HG02759 (cell line): ENCODE measurements around the gene TXNDC15.

ENCODE experiments used
- ATAC-seq: cut with Tn5 transposase; IDR thresholded peaks from one replicate; pipeline ENCODE4 v1.9.1; 2021; ENCODE audit warnings: mild to moderate bottlenecking, moderate library complexity; ENCODE audit not compliant: unreplicated experiment

TXNDC15 gene

GRCh38 chr5:134917070-134917815, 43.1 kb downstream of the TXNDC15 start:
- ATAC-seq = no peak

GRCh38 chr5:134918861-134919260, 44.7 kb downstream of the TXNDC15 start:
- ATAC-seq = no peak

DNA sequence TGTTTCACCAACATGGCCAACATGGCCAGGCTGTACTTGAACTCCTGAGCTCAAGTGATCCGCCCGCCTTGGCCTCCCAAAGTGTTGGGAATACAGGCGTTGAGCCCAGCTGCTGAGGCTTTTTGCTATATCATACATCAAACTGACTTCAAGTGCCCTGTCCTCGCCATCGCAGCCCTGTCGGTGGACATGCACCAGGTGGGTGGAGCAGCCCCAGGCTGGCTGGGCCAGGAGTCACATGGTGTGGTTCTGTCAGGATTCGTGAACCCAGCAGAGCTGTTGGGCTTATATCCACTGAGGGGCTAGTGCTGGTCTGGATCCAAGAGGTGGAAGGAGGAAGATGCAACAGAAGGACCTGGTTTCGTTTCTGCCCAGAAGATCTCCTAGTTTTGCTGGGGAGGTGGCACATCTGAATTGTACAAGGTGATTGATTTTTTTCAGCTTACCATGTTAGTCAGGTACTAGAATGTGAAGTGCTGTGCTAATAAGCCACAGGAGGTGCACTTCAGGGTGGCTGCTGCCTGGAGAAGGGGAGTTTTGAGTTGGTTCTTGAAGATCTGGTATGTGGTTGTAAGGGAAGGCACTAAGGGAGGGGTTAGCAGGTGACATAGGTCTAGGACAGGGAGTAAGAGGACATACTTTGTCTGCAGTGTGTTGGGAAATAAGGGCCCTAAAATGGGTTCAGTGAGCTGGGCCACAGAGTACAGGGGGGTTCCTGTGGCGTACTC, 46.8 kb downstream of the TXNDC15 start:
- no peak for ATAC-seq

DNA sequence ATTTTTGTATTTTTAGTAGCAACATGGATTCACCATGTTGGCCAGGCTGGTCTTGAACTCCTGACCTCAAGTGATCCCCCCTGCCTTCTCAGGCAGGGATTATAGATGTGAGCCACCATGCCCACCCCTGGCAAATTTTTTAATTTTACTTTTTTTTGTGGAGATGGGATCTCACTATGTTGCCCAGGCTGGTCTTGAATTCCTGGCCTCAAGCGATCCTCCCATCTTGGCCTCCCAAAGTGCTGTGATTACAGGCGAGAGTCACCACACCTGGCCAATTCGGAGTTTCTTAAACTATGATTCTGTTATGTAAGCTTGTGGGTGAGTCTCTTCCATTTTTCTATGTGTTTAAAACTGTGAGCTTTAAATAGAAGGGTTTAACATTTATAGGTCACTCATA, 58.3 kb downstream of the TXNDC15 start:
- ATAC-seq = no peak

DNA sequence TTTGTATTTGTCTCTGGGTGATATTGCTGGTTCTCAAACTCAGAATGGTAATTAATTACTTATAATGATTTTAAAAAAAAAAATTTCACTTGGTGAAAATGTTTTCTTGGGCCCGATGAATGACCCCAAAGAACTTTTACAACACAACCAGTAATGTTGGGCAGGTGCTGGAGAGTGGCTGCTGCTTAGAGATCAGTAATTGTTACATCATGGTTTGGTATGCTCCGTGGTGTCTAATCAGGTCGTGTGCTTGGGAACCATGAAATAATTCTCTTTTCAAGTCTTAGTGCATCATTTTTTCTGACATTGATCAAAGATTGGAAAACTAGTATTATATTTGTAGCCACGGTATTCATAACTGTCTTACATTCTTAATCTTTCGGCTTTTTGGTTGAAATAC, 60.0 kb downstream of the TXNDC15 start:
- no peak for ATAC-seq

GRCh38 chr5:134935711-134936602, 61.8 kb downstream of the TXNDC15 start:
- ATAC-seq = no peak

GRCh38 chr5:134937526-134937925, 63.4 kb downstream of the TXNDC15 start:
- no peak for ATAC-seq

DNA sequence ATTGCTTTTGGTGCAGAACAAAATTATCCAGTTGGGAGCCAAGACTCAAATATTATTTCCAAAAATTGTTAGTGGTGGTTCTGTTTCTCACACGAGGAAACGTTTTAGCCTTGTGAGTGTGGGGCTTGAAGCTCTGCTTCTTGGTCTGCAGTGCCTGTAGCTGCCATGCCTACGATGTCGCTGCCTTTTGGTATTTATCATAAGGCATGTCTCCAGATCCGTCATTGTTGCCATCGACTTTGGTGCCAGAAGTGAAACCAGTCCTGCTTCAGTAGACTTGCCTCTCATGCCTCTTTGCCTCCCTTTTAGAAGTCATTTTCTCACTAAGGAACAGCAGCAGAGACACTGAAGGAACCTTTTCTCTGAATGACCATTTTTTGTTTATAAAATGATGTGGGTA, 63.9 kb downstream of the TXNDC15 start:
- ATAC-seq = no peak

- no peak for ATAC-seq
Measured at GRCh38 chr5:134939500-134939899, 65.3 kb downstream of the TXNDC15 start.

GRCh38 chr5:134943547-134943946, 69.4 kb downstream of the TXNDC15 start:
- ATAC-seq = no peak

DNA sequence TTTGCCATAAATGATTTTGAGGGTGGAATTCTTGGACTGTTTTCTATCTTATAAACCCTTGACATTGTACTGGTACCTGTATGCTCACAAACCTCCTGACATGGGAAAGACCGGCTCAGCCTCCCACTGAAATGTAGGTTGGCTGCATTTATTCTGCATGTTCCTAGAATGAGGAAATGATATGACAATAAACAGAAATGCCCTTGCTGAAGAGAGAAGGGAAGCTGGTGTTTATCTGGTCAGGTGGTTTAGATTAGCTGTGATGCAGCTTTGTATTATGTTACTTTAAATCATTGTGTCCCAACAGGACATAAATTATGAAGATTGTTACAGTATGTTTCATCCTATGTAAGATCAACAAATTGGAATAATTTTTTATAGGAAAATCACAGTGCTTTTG, 70.5 kb downstream of the TXNDC15 start:
- ATAC-seq = no peak

GRCh38 chr5:134945041-134945440, 70.9 kb downstream of the TXNDC15 start:
- no peak for ATAC-seq

GRCh38 chr5:134948911-134949310, 74.7 kb downstream of the TXNDC15 start:
- no peak for ATAC-seq

- no peak for ATAC-seq
Measured at GRCh38 chr5:134949316-134949715, 75.1 kb downstream of the TXNDC15 start.
